Hematopoietic multipotent progenitor cell treated with erythropoietin and hydrocortisone succinate and interleukin-3 and kit ligand, for 15 days (in vitro differentiated cells): ENCODE results near the gene ACTR3C.
"Not testable (repeated sequence)": the region's sequence is repeated elsewhere in the genome, so short reads cannot be mapped to it uniquely, and the experiment has no call there.

ENCODE experiments used
- DNase-seq: peaks from one replicate; pipeline ENCODE4 v3.0.0-alpha.2; 2015; ENCODE audit warnings: low spot score

The ACTR3C gene

GRCh38 chr7:150202894-150203293 lies 120.5 kb downstream of the ACTR3C start:
- DNase-seq: not testable (repeated sequence)
